Stimulated activated CD4-positive, alpha-beta T cell treated with anti-CD3 and anti-CD28 coated beads, Interleukin-12 subunit alpha, Interleukin-12 subunit beta, amount 100 ng/mL, for 4 hours (primary cell): Measurements from ENCODE around the gene FRMD4B.

Experiments
- DNase-seq: peaks from one replicate; pipeline ENCODE4 v3.0.0-alpha.2; 2020

FRMD4B gene

GRCh38 chr3:69166446-69166845 lies 219.4 kb downstream of the FRMD4B start:
- DNase-seq: no peak

- DNase-seq: no peak
Observed at GRCh38 chr3:69165744-69166143, 220.1 kb downstream of the FRMD4B start.

- DNase-seq: no peak
Observed at GRCh38 chr3:69164296-69164695, 221.6 kb downstream of the FRMD4B start.

DNA sequence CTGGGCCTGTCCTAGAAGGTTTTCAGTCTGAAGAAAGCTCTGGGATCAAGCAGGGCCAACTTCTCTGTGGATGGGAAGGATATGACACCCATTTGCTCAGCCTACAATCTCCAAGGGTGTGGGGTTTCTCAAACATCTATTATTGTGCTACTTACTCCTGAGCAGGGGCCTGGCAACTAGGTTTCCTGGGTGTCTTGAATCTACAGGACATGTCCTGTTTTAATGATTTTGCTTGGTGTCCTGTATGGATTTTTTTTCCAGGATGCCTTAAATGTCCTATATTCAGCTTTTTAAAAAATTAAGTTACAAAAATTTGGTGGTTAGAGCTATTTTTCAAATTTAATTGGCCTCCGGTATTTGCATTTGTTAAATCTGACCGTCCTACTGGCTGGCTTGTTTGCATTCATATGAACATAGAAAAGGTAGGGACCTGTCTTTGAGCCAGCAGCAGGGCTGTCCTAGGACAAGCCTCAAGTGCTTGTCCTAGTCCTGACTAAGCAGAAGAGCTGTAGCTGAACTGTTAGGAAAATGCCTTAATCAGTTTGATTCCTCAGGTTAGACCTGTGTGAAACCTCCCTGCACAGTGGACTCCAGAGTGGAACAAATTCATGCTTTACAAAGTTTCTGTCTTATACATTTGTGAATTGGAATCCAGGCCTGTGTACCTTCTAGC lies 223.4 kb downstream of the FRMD4B start:
- DNase-seq: no peak

- no peak for DNase-seq
Observed at GRCh38 chr3:69161587-69162307, 224.1 kb downstream of the FRMD4B start.

GRCh38 chr3:69160525-69160924 lies 225.4 kb downstream of the FRMD4B start:
- no peak for DNase-seq

GRCh38 chr3:69160107-69160506 lies 225.8 kb downstream of the FRMD4B start:
- no peak for DNase-seq

DNA sequence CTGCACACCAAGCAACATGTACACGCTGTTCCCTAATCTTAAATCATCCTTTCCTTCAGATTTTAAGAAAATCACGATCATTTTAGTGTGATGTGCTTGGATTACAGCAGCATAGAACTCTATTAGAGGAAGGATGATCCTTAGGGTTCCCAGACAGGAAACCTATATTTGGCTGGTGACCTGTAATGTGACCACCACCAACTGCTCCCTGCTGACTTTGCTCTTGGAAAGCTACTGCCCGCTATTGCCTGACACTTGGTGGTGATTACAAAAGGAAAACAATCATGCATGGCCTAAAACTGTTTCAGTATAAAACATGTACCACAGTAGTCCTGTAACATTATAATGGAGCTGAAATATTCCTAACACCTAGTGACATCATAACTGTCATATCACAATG lies 236.3 kb downstream of the FRMD4B start:
- no peak for DNase-seq

DNA sequence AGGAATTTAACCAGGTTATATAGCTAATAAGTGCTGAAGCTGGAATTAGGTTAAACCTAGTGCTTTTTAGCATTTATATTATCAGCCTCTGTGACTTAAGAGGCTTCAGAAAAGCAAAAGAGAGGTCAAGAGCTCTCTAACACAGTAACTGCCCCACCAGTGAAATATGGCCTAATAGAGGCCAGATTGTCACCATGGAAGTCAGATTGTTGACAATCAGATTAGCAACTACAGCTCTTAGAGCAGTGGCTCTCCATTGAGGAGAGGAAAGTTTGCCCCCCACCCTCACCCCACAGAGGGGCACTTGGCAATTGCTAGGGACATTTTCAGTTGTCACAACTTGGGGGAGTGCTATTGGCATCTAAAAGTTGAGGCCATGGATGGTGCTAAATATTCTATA lies 240.2 kb downstream of the FRMD4B start:
- DNase-seq: no peak

DNA sequence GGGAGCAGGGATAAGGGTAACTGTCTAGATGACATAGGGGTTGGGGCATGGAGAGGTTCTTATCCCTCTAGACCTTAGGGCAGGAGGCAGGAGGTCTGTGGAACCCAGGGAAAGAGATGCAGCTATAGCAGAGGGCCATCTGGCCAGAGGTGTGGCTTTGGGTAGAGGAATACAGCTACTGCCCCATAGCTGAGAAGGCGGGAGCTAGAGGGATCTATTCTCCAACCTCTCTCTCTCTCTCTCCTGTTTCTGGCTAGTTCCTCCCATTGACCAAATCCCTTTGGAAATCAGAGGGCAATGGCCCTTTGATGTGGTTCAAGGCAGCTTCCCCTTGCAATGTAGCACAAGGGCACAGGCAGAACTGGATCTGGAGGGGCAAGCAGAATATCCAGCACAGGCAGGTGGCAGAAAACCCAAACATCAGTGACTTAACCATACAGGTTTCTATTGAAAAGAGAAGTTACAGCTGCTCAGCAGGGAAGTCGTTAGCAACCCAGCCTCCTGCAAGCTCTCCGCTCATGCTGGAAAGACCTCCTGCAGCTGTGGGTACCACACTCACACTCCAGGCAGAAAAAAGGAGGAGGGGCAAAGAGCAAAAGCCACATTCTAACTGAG lies 241.2 kb downstream of the FRMD4B start:
- no peak for DNase-seq

- no peak for DNase-seq
Observed at GRCh38 chr3:69143612-69144011, 242.3 kb downstream of the FRMD4B start.

- DNase-seq: no peak
Observed at GRCh38 chr3:69142797-69143454, 243.0 kb downstream of the FRMD4B start.

GRCh38 chr3:69142090-69142489 lies 243.8 kb downstream of the FRMD4B start:
- DNase-seq: no peak

DNA sequence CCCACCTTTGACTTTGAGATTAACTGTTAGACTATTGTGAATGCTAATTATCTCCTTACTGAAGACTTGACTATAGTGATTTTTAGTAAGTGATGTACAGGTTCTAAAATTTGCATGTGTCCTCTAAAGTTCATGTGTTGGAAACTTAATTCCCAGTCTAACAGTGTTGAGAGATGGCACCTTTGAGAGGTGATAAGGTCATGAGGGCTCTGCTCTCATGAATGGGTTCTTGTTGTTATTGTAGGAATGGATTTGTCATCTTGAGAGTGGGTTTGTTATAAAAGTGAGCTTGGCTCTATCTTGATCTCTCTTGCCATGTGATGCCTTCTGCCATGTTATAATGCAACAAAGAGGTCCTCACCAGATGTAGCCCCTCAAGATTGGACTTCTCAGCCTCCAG lies 244.6 kb downstream of the FRMD4B start:
- DNase-seq: no peak

DNA sequence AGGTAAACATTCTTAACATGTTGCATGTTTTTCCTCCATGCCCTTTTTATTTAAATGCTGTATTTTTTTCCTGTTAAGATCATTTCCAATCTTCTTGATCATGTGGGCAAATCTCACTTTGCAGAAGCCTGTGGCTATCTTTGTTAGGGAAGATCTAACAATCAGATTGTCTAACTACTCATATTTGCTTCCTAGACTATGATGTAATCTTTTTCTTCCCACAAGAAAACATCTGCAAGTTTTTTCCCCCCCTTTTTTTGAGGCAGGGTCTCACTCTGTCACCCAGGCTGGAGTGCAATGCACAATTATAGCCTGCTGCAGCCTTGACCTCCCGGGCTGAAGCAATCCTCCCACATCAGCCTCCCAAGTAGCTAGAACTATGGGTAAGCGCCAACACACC lies 248.5 kb downstream of the FRMD4B start:
- no peak for DNase-seq

DNA sequence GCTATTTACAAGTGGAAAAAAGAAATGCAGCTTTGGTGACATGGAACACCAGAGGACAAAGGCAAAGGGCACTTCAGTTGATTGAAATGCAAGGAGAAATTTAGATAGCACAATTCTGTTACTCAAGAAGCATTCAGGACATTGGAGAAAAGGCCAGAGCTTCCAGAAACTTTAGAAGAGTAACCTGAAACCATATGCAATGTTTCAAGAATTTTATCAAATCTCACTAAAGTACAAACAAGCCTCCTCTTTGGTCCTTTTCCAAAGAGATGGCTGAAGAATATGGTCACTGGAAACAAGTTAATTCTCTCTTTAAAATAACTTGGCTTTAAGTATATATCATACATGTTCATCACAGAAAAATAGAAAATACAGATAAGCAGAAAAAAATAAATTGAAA lies 248.9 kb downstream of the FRMD4B start:
- no peak for DNase-seq

GRCh38 chr3:69130689-69131088 lies 255.2 kb downstream of the FRMD4B start:
- DNase-seq: no peak

- no peak for DNase-seq
Observed at GRCh38 chr3:69129531-69129930, 256.4 kb downstream of the FRMD4B start.

DNA sequence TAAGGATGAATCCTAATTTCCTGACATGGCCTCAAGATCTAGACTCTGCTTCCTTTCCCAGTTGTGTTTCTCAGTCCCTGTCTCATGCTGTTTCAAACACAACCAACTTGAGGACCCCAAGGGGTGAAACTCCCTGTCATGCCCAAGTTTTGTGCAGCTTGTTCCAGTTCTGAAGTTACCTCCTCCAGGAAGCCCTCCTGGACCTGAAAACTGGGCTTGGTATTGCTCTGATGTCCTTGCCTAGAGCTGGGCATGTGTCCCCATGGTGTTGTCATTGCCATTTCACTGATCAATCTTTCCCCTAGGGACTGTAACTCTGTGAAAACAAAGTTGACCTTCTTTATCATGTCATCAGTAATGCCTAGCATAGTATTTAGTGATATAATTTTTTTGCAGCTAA lies 257.4 kb downstream of the FRMD4B start:
- no peak for DNase-seq

- DNase-seq: no peak
Observed at GRCh38 chr3:69126999-69127398, 258.9 kb downstream of the FRMD4B start.

GRCh38 chr3:69126216-69126615 lies 259.7 kb downstream of the FRMD4B start:
- DNase-seq: no peak

- no peak for DNase-seq
Observed at GRCh38 chr3:69122403-69122802, 263.5 kb downstream of the FRMD4B start, which contains the start of gene LMOD3. TSS of gene LMOD3 (minus strand) at chr3:69122595. CDS start at chr3:69122386, 209 bp downstream.

GRCh38 chr3:69121950-69122349 lies 263.9 kb downstream of the FRMD4B start:
- DNase-seq: no peak

GRCh38 chr3:69121513-69121912 lies 264.4 kb downstream of the FRMD4B start:
- DNase-seq: no peak
